Activated naive CD4-positive, alpha-beta T cell treated with anti-CD3 and anti-CD28 coated beads, Interleukin-2, amount 50 U/mL, for 72 hours (primary cell): Measurements from ENCODE around the gene STK32C. TPM values are rescaled to one million over a fixed set of nuclear protein-coding genes. Genes with fewer than 3 reads are reported as not detected.
"Not testable (repeated sequence)": the region's sequence is repeated elsewhere in the genome, so short reads cannot be mapped to it uniquely, and the experiment has no call there.

Experiments used
- ATAC-seq, 2 donors: fragments of 150-1000 bp; cut with Tn5 transposase; 2 replicates each; pipeline ENCODE4 v1.10.0; 2021; ENCODE audit warnings: mild to moderate bottlenecking in 2 of 2, moderate library complexity in 2 of 2
- DNase-seq, 2 donors: peaks; one replicate each; pipeline ENCODE4 v3.0.0; 2021 to 2022; ENCODE audit warnings: low spot score in 2 of 2
- H3K27ac Mint-ChIP-seq, 2 donors: one replicate each; pipeline ENCODE4 v1.8.0; 2022; ENCODE audit warnings: mild to moderate bottlenecking in 2 of 2, mixed read lengths in 2 of 2
- H3K36me3 Mint-ChIP-seq, 2 donors: one replicate each; pipeline ENCODE4 v1.8.0; 2022; ENCODE audit warnings: mixed read lengths in 2 of 2
- H3K9me3 Mint-ChIP-seq, 2 donors: one replicate each; pipeline ENCODE4 v1.8.0; 2022; ENCODE audit warnings: mixed read lengths in 2 of 2
- total RNA-seq, 2 donors: library from RNA; stranded (reverse); gene quantifications; one replicate each; pipeline ENCODE4 v1.2.3, GENCODE V29; 2022

STK32C gene
- total RNA-seq, 2 donors from 2014 or later = 14.5 to 25.5 TPM

GRCh38 chr10:132272231-132272971 is 35.3 kb downstream of the STK32C start:
- peaks cover 5 to 11% of the 10 kb centered on the region in 2 donors for H3K9me3 Mint-ChIP-seq
- H3K36me3 Mint-ChIP-seq = no peaks in the 10 kb centered on the region
- ATAC-seq = no peak
- peak overlapping the region; percentile 14 to 44 for H3K27ac Mint-ChIP-seq
- DNase-seq = no peak

- peak overlapping the region in 1 of 2 donors; percentile 14 for H3K27ac Mint-ChIP-seq
- peaks cover 5 to 11% of the 10 kb centered on the region in 2 donors for H3K9me3 Mint-ChIP-seq
- DNase-seq (no peak), ATAC-seq (no peak)
- H3K36me3 Mint-ChIP-seq = no peaks in the 10 kb centered on the region
These were observed 36.1 kb downstream of the STK32C start for GRCh38 chr10:132271458-132272230.

DNA sequence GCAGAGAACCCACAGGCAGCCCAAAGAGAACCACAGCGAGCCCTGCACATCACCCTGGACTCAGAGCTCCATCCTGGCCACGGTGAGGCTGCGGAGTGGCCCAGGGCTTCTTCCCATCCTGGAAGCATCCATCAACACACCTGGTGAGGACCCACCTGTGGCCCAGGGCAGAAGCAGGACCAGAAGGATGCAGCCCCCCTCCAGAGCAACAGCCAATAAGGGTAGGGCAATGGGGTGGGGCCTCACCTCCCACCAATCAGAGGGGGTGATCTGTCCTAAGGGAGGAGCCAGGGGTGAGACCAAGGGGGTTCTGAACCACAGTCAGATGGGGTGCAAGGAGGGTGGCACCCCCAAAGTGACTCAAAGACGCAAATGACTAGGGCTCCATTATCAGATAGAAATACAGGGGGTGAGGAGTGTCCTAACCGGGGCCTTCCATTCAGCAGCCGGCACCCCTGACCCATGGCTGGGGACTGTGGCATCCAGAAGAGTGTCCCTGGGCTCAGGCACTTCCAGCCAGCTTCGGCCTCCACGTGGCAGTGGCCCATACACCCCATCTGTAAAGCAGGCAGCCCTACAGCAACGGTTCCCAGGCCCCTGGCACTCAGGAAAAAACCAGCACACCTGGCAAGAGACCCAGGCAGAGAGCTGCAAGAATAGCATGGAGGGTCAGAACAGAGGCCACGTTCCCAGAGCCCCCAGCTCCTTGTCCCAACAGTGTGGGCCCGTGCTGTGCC is 36.9 kb downstream of the STK32C start:
- ATAC-seq (no peak), DNase-seq (no peak)
- H3K36me3 Mint-ChIP-seq = no peaks in the 10 kb centered on the region
- peaks cover 5 to 11% of the 10 kb centered on the region in 2 donors for H3K9me3 Mint-ChIP-seq
- H3K27ac Mint-ChIP-seq = no peak overlapping the region

DNA sequence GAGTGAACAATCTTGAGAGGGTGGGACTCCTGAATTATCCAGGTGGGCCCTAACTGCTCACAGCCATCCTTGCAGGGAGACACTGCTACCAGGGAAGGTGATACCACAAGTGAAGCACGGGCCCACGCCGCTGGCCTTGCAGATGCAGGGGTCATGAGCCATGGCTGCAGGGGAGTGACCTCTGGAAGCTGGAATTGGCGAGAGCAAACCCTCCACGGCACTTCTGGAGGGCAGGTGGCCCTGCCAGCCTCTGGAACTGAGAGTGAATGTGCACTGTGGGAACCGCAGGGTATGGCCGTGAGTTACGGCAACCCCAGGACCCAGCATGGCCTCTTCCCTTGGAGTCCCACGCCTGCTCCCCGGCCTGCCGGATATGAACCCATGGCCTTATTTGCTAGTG is 37.5 kb downstream of the STK32C start:
- Mint-ChIP-seq H3K27ac (no peak overlapping the region), H3K9me3 (peaks cover 5 to 11% of the 10 kb centered on the region in 2 donors), H3K36me3 (no peaks in the 10 kb centered on the region)
- ATAC-seq (no peak), DNase-seq (no peak)

- H3K36me3 Mint-ChIP-seq = no peaks in the 10 kb centered on the region
- DNase-seq = no peak
- no peak for ATAC-seq
- peaks cover 5 to 11% of the 10 kb centered on the region in 2 donors for H3K9me3 Mint-ChIP-seq
- no peak overlapping the region for H3K27ac Mint-ChIP-seq
These were observed 38.2 kb downstream of the STK32C start for GRCh38 chr10:132269266-132270230.

- DNase-seq, ATAC-seq, H3K27ac Mint-ChIP-seq, H3K36me3 Mint-ChIP-seq: not testable (repeated sequence)
- H3K9me3 Mint-ChIP-seq = peaks cover 5 to 11% of the 10 kb centered on the region in 2 donors
These were observed 39.8 kb downstream of the STK32C start for GRCh38 chr10:132267916-132268315.

GRCh38 chr10:132266594-132267161 is 41.1 kb downstream of the STK32C start:
- Mint-ChIP-seq H3K9me3 (peaks cover 5 to 11% of the 10 kb centered on the region in 2 donors), H3K36me3 (no peaks in the 10 kb centered on the region), H3K27ac (peak overlapping the region in 1 of 2 donors; percentile 72)
- DNase-seq (no peak), ATAC-seq (peak in 1 of 2 donors; percentile 49)

- Mint-ChIP-seq H3K36me3 (no peaks in the 10 kb centered on the region), H3K27ac (peak overlapping the region in 1 of 2 donors; percentile 72), H3K9me3 (peaks cover 5 to 11% of the 10 kb centered on the region in 2 donors)
- DNase-seq (no peak), ATAC-seq (no peak)
These were observed 41.8 kb downstream of the STK32C start for GRCh38 chr10:132265890-132266496.

GRCh38 chr10:132264966-132265889 is 42.5 kb downstream of the STK32C start:
- peak overlapping the region; percentile 72 to 77 for H3K27ac Mint-ChIP-seq
- H3K36me3 Mint-ChIP-seq = no peaks in the 10 kb centered on the region
- H3K9me3 Mint-ChIP-seq = peaks cover 5 to 11% of the 10 kb centered on the region in 2 donors
- DNase-seq = no peak
- no peak for ATAC-seq

DNA sequence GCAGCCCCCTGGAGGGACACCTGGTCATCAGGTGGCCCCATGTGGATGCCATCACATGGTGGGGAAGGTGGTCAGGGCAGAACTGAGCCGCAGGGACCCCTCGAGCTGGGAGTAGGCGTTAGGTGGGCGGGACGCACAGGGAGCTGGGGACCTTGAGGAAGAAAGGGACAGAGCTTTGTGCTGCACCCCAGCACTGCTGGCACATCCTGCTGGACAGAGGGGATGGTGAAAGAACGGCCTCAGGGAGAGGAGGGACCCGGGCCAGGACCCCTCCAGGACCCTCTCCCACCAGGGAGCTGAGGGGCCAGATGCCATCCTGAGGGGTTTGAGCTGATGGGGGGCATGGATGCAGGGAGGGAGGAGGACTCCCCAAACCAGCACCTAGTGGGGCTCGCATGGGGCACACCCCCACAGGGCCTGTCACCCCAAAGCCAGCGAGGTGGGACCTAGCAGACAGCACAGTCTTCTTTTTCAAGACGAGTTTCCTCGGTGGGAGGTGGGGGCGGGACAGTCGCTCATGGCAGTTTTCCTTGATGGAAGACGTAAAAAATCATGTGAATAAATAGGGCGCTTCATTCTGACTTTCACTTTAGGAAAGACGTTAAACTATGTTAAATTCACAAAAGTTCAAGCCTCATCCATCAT is 43.3 kb downstream of the STK32C start:
- H3K27ac Mint-ChIP-seq = peak overlapping the region in 1 of 2 donors; percentile 77
- DNase-seq (no peak), ATAC-seq (no peak)
- no peaks in the 10 kb centered on the region for H3K36me3 Mint-ChIP-seq
- H3K9me3 Mint-ChIP-seq = peaks cover 5 to 11% of the 10 kb centered on the region in 2 donors

GRCh38 chr10:132263866-132264265 is 43.9 kb downstream of the STK32C start:
- H3K9me3 Mint-ChIP-seq = peaks cover 5 to 11% of the 10 kb centered on the region in 2 donors
- DNase-seq (no peak), ATAC-seq (no peak)
- H3K36me3 Mint-ChIP-seq = no peaks in the 10 kb centered on the region
- no peak overlapping the region for H3K27ac Mint-ChIP-seq

DNA sequence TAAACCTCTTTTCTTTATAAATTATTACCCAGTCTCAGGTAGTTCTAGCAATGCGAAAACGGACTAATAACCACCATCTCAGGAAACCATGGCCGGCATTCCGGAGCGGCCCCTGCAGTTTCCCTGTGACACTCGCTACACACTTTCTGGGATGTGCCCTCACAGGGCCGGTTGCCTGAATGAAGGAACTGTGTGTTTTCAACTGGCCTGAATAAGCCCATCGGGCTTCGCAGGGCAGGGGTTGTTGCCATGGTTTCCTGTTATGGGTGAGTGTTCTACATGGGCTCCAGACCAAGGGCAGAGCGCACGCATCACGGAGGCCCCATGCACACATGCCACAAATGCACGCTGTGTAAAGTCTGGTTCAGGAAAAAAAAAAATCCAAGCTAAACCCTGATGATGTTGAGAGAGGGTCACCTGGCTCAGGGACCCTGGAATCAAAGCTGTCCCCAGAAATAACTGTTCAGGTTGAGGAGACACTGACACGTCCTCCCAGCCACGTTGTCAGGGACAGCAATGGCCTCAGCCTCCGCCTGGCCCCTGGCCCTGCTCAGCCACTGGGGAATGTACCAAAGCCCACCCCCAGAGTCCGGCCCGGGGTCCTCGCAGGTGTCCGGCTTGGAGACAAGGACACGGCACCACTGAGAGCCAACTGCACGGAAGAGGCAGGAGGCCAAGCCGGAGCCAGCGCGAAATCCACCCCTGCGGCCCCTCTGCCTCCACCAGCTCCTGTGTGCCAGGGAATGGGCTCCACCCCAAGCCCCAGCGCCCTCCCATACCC is 47.9 kb downstream of the STK32C start:
- Mint-ChIP-seq H3K9me3 (no peaks in the 10 kb centered on the region), H3K36me3 (no peaks in the 10 kb centered on the region), H3K27ac (no peak overlapping the region)
- no peak for ATAC-seq
- DNase-seq = no peak

GRCh38 chr10:132258423-132258822 is 49.3 kb downstream of the STK32C start:
- ATAC-seq (no peak), DNase-seq (no peak)
- no peaks in the 10 kb centered on the region for H3K36me3 Mint-ChIP-seq
- H3K27ac Mint-ChIP-seq = no peak overlapping the region
- H3K9me3 Mint-ChIP-seq = no peaks in the 10 kb centered on the region
